ENCODE results near the gene ZFHX3.

Gene ZFHX3

GRCh38 chr16:72852421-72852820 lies 195.5 kb downstream of the ZFHX3 start:
- no peak for DNase-seq (ENCODE audit: low read depth)
- no peak for TF ChIP-seq CTCF (IDR thresholded peaks at IDR 0.05; ENCODE audit: low read depth, low read length, missing control alignments)
- no peak overlapping the region for H3K4me3 ChIP-seq (ENCODE audit: low read depth, low read length)
- in situ Hi-C loops (cut with HindIII; ENCODE audit: low sequenced_read_pairs) = no loop called here

GRCh38 chr16:72850853-72851252 lies 197.1 kb downstream of the ZFHX3 start:
- no peak for DNase-seq (ENCODE audit: low read depth)
- in situ Hi-C loops (cut with HindIII; ENCODE audit: low sequenced_read_pairs) = no loop called here
- H3K4me3 ChIP-seq (ENCODE audit: low read depth, low read length) = no peak overlapping the region
- no peak for TF ChIP-seq CTCF (IDR thresholded peaks at IDR 0.05; ENCODE audit: low read depth, low read length, missing control alignments)

- no peak for DNase-seq (ENCODE audit: low read depth)
- H3K4me3 ChIP-seq (ENCODE audit: low read depth, low read length) = no peak overlapping the region
- in situ Hi-C loops (cut with HindIII; ENCODE audit: low sequenced_read_pairs) = no loop called here
- no peak for TF ChIP-seq CTCF (IDR thresholded peaks at IDR 0.05; ENCODE audit: low read depth, low read length, missing control alignments)
Measured at GRCh38 chr16:72850021-72850420, 197.9 kb downstream of the ZFHX3 start.

GRCh38 chr16:72848759-72849664 lies 198.9 kb downstream of the ZFHX3 start:
- in situ Hi-C loops (cut with HindIII; ENCODE audit: low sequenced_read_pairs) = no loop called here
- TF ChIP-seq CTCF (IDR thresholded peaks at IDR 0.05; ENCODE audit: low read depth, low read length, missing control alignments) = no peak
- peak; percentile 72 for DNase-seq (ENCODE audit: low read depth)
- no peak overlapping the region for H3K4me3 ChIP-seq (ENCODE audit: low read depth, low read length)

GRCh38 chr16:72848028-72848400 lies 199.9 kb downstream of the ZFHX3 start:
- DNase-seq (ENCODE audit: low read depth) = no peak
- in situ Hi-C loops (cut with HindIII; ENCODE audit: low sequenced_read_pairs) = no loop called here
- no peak overlapping the region for H3K4me3 ChIP-seq (ENCODE audit: low read depth, low read length)
- no peak for TF ChIP-seq CTCF (IDR thresholded peaks at IDR 0.05; ENCODE audit: low read depth, low read length, missing control alignments)

- DNase-seq (ENCODE audit: low read depth) = no peak
- in situ Hi-C loops (cut with HindIII; ENCODE audit: low sequenced_read_pairs) = no loop called here
- no peak overlapping the region for H3K4me3 ChIP-seq (ENCODE audit: low read depth, low read length)
- peak; percentile 67 for TF ChIP-seq CTCF (IDR thresholded peaks at IDR 0.05; ENCODE audit: low read depth, low read length, missing control alignments)
Measured at GRCh38 chr16:72847187-72848027, 200.5 kb downstream of the ZFHX3 start.

Data from astrocyte of the cerebellum (primary cell).